ENCODE measurements around the gene RNF43.

Gene RNF43

GRCh38 chr17:58380207-58381123, 36.9 kb downstream of the RNF43 start:
- DNase-seq, result no peak

- DNase-seq, result no peak
Observed at GRCh38 chr17:58379511-58379824, 37.9 kb downstream of the RNF43 start.

- DNase-seq, result no peak
Observed at GRCh38 chr17:58378733-58379510, 38.4 kb downstream of the RNF43 start.

- no peak for DNase-seq
Observed at GRCh38 chr17:58377661-58378060, 39.7 kb downstream of the RNF43 start.

GRCh38 chr17:58377093-58377601, 40.2 kb downstream of the RNF43 start:
- DNase-seq, result no peak

- DNase-seq, result no peak
Observed at GRCh38 chr17:58376472-58377000, 40.8 kb downstream of the RNF43 start.

- DNase-seq, result no peak
Observed at GRCh38 chr17:58375811-58376210, 41.5 kb downstream of the RNF43 start.

GRCh38 chr17:58375256-58375655, 42.1 kb downstream of the RNF43 start:
- DNase-seq, result no peak

GRCh38 chr17:58373923-58374322, 43.4 kb downstream of the RNF43 start:
- DNase-seq, result no peak

GRCh38 chr17:58373003-58373402, 44.3 kb downstream of the RNF43 start:
- DNase-seq, result no peak

GRCh38 chr17:58371300-58371950, 45.9 kb downstream of the RNF43 start:
- no peak for DNase-seq

GRCh38 chr17:58370716-58371115, 46.6 kb downstream of the RNF43 start:
- no peak for DNase-seq

- no peak for DNase-seq
Observed at GRCh38 chr17:58370309-58370708, 47.0 kb downstream of the RNF43 start.

- no peak for DNase-seq
Observed at GRCh38 chr17:58369214-58370031, 47.9 kb downstream of the RNF43 start.

GRCh38 chr17:58368860-58369213, 48.5 kb downstream of the RNF43 start:
- no peak for DNase-seq
